Pancreas (tissue), 10 donors: ENCODE data around the gene MYEOV. TPM values are rescaled to one million over a fixed set of nuclear protein-coding genes. Genes with fewer than 3 reads are reported as not detected.

Experiments
- ATAC-seq, 4 donors: fragments of 200-7000 bp; cut with Tn5 transposase; one replicate each; pipeline versions ENCODE4 v1.8.0 to v1.9.1; 2020; ENCODE audit warnings: mild to moderate bottlenecking in 4 of 4, moderate library complexity in 4 of 4
- DNase-seq, 6 donors: peaks; one replicate each; pipeline ENCODE4 v3.0.0-alpha.2; 2020
- FAIRE-seq: peaks from 2 replicates; lab custom pipeline; 2012; peaks lifted over from hg19 to GRCh38; lab: Jason Lieb, UNC
- H3K27ac ChIP-seq, 4 donors: fragments of 200-600 bp; sonication (generic); 1 replicate in 3 of 4; 2 replicates in 1 of 4; pipeline versions ENCODE4 v1.5.0 to v1.8.0; 2020
- H3K27me3 ChIP-seq, 4 donors: fragments of 200-600 bp; one replicate each; pipeline ENCODE4 v1.8.0; 2021
- H3K36me3 ChIP-seq, 3 donors: fragments of 200-600 bp; sonication (generic) in 1 of 3; one replicate each; pipeline versions ENCODE4 v1.5.0 to v1.8.0; 2020 to 2021
- H3K4me1 ChIP-seq, 3 donors: fragments of 200-600 bp; one replicate each; pipeline ENCODE4 v1.8.0; 2021
- H3K4me3 ChIP-seq, 4 donors: fragments of 200-600 bp; sonication (generic) in 2 of 4; one replicate each; pipeline versions ENCODE4 v1.5.0 to v1.8.0; 2020 to 2021
- H3K9me3 ChIP-seq, 4 donors: fragments of 200-600 bp; one replicate each; pipeline ENCODE4 v1.8.0; 2021
- CTCF ChIP-seq, 4 donors: fragments of 200-600 bp; sonication (generic) in 3 of 4; IDR thresholded peaks; one replicate each; pipeline versions ENCODE4 v1.5.0 to v1.8.0; 2021; ENCODE audit warnings: antibody characterized with exemption in 4 of 4
- WGBS, 2 donors: extraction: QIAGEN DNeasy Blood & Tissue Kit; methylation state at CpG; one replicate each; pipeline ENCODE4 v1.1.7; 2013; 5-methylcytosine and 5-hydroxymethylcytosine counted together
- intact Hi-C, 3 donors: fragments of 100-400 bp; cut with DNase I; formaldehyde crosslinking; loops; one replicate each; pipeline versions ENCODE4 v1.11.1 to v1.14.2; 2022
- polyA plus RNA-seq, 2 donors: library from polyadenylated mRNA; stranded (reverse); fragments of 200-250 nt; gene quantifications; one replicate each; pipeline ENCODE4 v1.2.3, GENCODE V29; 2013
- total RNA-seq, 6 donors: library from RNA; stranded (reverse); fragmentation: NEBNext Ultra II Directional in 4 of 6; extraction: Animal tissue kit (Norgen Biotek cat#: 25700) in 4 of 6; gene quantifications; one replicate each; pipeline versions ENCODE4 v1.2.1 to v1.2.4, GENCODE V29; 2021 to 2023
- donor health status: healthy with polysubstance abuse.
- donor health status: DM: no; HTN: no; CAD: no; lungs with moderate emphysema.
- donor health status: DM: no; HTN: no; CAD: no.
- donor health status: control.
- donor health status: control.
- donor health status: Bipolar disorder and iron deficiency.
- donor health status: DM: yes; HTN: yes; CAD: no.
- donor health status: DM: no; HTN: no; CAD: no.
- donor health status: DM: no; HTN: no; CAD: no.
- donor health status: DM: yes; HTN: yes; CAD: no.

MYEOV gene
- total and polyA plus RNA-seq, 8 donors: 0.37 to 3.8 (median 3.2) TPM; not detected in 1

GRCh38 chr11:69278091-69278867, 15.7 kb upstream of the MYEOV start:
- 30 to 31% methylated on average over 12 of the region's 12 CpGs for whole genome bisulfite sequencing, 2 donors
- no peak for TF ChIP-seq CTCF (IDR thresholded peaks at IDR 0.05)
- H3K36me3 ChIP-seq: no peaks in the 10 kb centered on the region
- ATAC-seq (peak; percentile 72 to 82 (median 79)), FAIRE-seq (no peak), DNase-seq (peak; percentile 85 to 96 (median 91))
- H3K27me3 ChIP-seq: no peaks in the 10 kb centered on the region
- H3K27ac ChIP-seq: peak overlapping the region; percentile 75 to 93 (median 88)
- peaks cover 32 to 41% (median 40%) of the 10 kb centered on the region in 3 donors for H3K4me1 ChIP-seq
- no peak overlapping the region for H3K4me3 ChIP-seq
- intact Hi-C loops: no loop called here
- H3K9me3 ChIP-seq: no peaks in the 10 kb centered on the region

DNA sequence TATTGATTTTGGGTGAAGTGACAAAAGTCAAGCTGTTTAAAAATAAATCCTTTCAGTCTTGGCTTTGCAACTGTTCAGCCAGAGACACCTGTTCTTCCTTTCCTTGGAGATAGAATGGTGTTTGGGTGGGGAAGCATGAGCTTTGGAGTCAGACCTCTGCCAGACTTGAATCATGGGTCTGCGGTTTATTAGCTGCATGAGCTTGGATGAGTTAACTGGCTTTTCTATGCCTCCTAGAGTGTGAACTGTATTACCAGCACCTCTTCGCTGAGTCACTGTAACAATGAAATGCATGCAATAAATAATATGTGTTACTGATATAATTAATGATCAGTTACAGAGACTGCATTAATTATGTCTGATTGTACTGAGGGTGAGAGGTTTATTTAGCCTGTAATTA, 13.5 kb upstream of the MYEOV start:
- intact Hi-C loops: no loop called here
- no peaks in the 10 kb centered on the region for H3K27me3 ChIP-seq
- 75 to 76% methylated on average over 2 of the region's 2 CpGs for WGBS, 2 donors
- H3K36me3 ChIP-seq: no peaks in the 10 kb centered on the region
- H3K4me3 ChIP-seq: no peak overlapping the region
- peaks cover 23 to 32% (median 29%) of the 10 kb centered on the region in 3 donors for H3K4me1 ChIP-seq
- peak; percentile 2 to 40 (median 6) for ATAC-seq
- FAIRE-seq: no peak
- H3K9me3 ChIP-seq: no peaks in the 10 kb centered on the region
- peak overlapping the region; percentile 46 to 70 (median 59) for H3K27ac ChIP-seq
- no peak for TF ChIP-seq CTCF (IDR thresholded peaks at IDR 0.05)
- DNase-seq: no peak

DNA sequence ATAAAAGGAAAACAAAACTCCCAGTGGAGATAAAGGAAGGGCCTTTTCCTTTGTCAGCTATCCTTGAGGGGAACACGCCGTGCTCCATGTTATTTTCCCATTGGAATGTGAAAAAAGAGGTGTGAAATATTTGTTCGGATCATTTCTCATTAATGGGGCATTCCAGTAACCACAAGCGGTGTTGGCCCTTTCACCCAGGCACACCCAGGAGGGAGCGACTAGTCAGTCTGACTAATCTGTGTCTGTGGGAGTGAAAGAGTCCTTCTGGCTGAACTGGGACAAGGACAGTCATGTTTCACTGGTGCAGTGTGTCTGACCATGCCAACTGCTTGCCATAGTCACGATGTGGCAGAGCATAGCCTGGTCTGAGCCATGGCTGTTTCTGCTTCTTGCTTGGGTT, 13.0 kb upstream of the MYEOV start:
- no peak for FAIRE-seq
- intact Hi-C loops: no loop called here
- H3K27ac ChIP-seq: peak overlapping the region; percentile 42 to 70 (median 58)

GRCh38 chr11:69283446-69283845, 10.5 kb upstream of the MYEOV start:
- Histone ChIP-seq H3K27me3 (no peaks in the 10 kb centered on the region), H3K4me1 (peaks cover 3 to 9% (median 4%) of the 10 kb centered on the region in 3 donors), H3K27ac (no peak overlapping the region), H3K9me3 (no peaks in the 10 kb centered on the region), H3K4me3 (no peak overlapping the region), H3K36me3 (no peaks in the 10 kb centered on the region)
- 80 to 88% methylated on average over 10 of the region's 10 CpGs for WGBS, 2 donors
- DNase-seq (no peak), FAIRE-seq (no peak), ATAC-seq (no peak)
- TF ChIP-seq CTCF (IDR thresholded peaks at IDR 0.05): no peak
- intact Hi-C loops: no loop called here

More for the DNA sequence above, 13.0 kb upstream of the MYEOV start:
- no peak overlapping the region for H3K4me3 ChIP-seq
- WGBS, 2 donors: 30 to 35% methylated on average over 6 of the region's 6 CpGs
- H3K36me3 ChIP-seq: no peaks in the 10 kb centered on the region
- H3K9me3 ChIP-seq: no peaks in the 10 kb centered on the region
- ATAC-seq (peak; percentile 18 to 54 (median 44)), DNase-seq (peak in 3 of 6 donors; percentile 50 to 62 (median 52))
- no peak for TF ChIP-seq CTCF (IDR thresholded peaks at IDR 0.05)
- no peaks in the 10 kb centered on the region for H3K27me3 ChIP-seq
- H3K4me1 ChIP-seq: peaks cover 20 to 29% (median 27%) of the 10 kb centered on the region in 3 donors

DNA sequence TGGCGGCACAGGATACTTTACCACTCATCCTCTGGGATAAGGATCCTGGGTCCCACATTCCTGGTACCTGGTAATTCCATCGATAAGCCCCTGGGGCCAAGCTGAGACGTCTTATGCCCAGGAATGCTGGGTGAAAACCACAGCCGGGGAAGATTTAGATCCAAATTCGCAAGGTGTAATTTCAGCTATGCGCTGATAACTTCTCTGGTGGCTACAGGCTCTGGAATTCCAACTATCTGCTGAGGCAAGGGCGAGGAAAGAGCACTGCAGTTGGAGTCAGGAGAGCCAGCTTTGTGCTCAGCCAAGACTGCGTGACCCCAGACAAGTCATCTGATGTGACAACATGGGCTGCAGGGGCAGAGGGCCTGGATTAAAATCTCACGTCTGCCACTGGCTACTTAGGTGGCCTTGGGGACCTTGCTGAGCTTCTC, 9.9 kb upstream of the MYEOV start:
- DNase-seq: peak in 1 of 6 donors; percentile 8
- FAIRE-seq: no peak
- no peak overlapping the region for H3K27ac ChIP-seq
- H3K27me3 ChIP-seq: no peaks in the 10 kb centered on the region
- TF ChIP-seq CTCF (IDR thresholded peaks at IDR 0.05): no peak
- H3K9me3 ChIP-seq: no peaks in the 10 kb centered on the region
- intact Hi-C loops: no loop called here
- no peaks in the 10 kb centered on the region for H3K36me3 ChIP-seq
- 85 to 91% methylated on average over 9 of the region's 9 CpGs for WGBS, 2 donors
- H3K4me3 ChIP-seq: no peak overlapping the region
- no peak for ATAC-seq
- H3K4me1 ChIP-seq: peaks cover 0 to 6% (median 0%) of the 10 kb centered on the region in 3 donors
